CD4-positive, CD25-positive, alpha-beta regulatory T cell (primary cell): ENCODE results near the gene HTR2C. TPM values are rescaled to one million over a fixed set of nuclear protein-coding genes. Genes with fewer than 3 reads are reported as not detected.
"Not testable (repeated sequence)": the region's sequence is repeated elsewhere in the genome, so short reads cannot be mapped to it uniquely, and the experiment has no call there.

Experiments
- ATAC-seq, 2 donors: fragments of 150-1000 bp; cut with Tn5 transposase; one replicate each; pipeline ENCODE4 v1.10.0; 2021; ENCODE audit warnings: low read depth in 2 of 2, moderate number of reproducible peaks in 2 of 2, moderate library complexity in 1 of 2
- DNase-seq, 3 donors: peaks; one replicate each; pipeline versions ENCODE4 v3.0.0 to v3.0.0-alpha.2; 2012 to 2022; ENCODE audit warnings: mixed read lengths in 1 of 3
- H3K27ac ChIP-seq: one replicate; pipeline ENCODE4 v1.7.0; 2013; ENCODE audit warnings: mild to moderate bottlenecking, low read length; ENCODE audit not compliant: insufficient read depth, poor library complexity, severe bottlenecking
- H3K27me3 ChIP-seq: one replicate; pipeline ENCODE4 v1.7.0; 2013; ENCODE audit warnings: low read length; ENCODE audit not compliant: control insufficient read depth, insufficient read depth
- H3K36me3 ChIP-seq: one replicate; pipeline ENCODE4 v1.7.0; 2013; ENCODE audit warnings: mild to moderate bottlenecking, low read length, moderate library complexity; ENCODE audit not compliant: control insufficient read depth, insufficient read depth
- H3K4me1 ChIP-seq: 2 replicates; pipeline ENCODE4 v1.7.0; 2013; ENCODE audit warnings: mild to moderate bottlenecking, low read length; ENCODE audit not compliant: insufficient read depth, control insufficient read depth, poor library complexity, severe bottlenecking
- H3K4me3 ChIP-seq: one replicate; pipeline ENCODE4 v1.7.0; 2013; ENCODE audit warnings: low read depth, mild to moderate bottlenecking, low read length, moderate library complexity
- H3K9me3 ChIP-seq, 2 experiments: 1 replicate in 1 of 2; 2 replicates in 1 of 2; pipeline ENCODE4 v1.7.0; 2013; ENCODE audit warnings: low read length in 2 of 2, mild to moderate bottlenecking in 1 of 2, moderate library complexity in 1 of 2; ENCODE audit not compliant: control insufficient read depth in 2 of 2
- H3K27ac Mint-ChIP-seq, 3 donors: one replicate each; pipeline ENCODE4 v1.8.0; 2020 to 2022; ENCODE audit warnings: mild to moderate bottlenecking in 3 of 3, mixed read lengths in 3 of 3, moderate library complexity in 2 of 3
- H3K27me3 Mint-ChIP-seq: one replicate; pipeline ENCODE4 v1.8.0; 2022; ENCODE audit warnings: mild to moderate bottlenecking, mixed read lengths
- H3K36me3 Mint-ChIP-seq: one replicate; pipeline ENCODE4 v1.8.0; 2020; ENCODE audit warnings: mixed read lengths
- H3K4me1 Mint-ChIP-seq, 4 donors: one replicate each; pipeline ENCODE4 v1.8.0; 2020 to 2022; ENCODE audit warnings: mixed read lengths in 4 of 4, mild to moderate bottlenecking in 1 of 4
- H3K4me3 Mint-ChIP-seq, 4 donors: one replicate each; pipeline ENCODE4 v1.8.0; 2020 to 2022; ENCODE audit warnings: mild to moderate bottlenecking in 4 of 4, mixed read lengths in 4 of 4, moderate library complexity in 3 of 4
- H3K9me3 Mint-ChIP-seq, 7 donors: one replicate each; pipeline ENCODE4 v1.8.0; 2020 to 2022; ENCODE audit warnings: mixed read lengths in 7 of 7, mild to moderate bottlenecking in 3 of 7, moderate library complexity in 2 of 7
- polyA plus RNA-seq, 4 donors: library from polyadenylated mRNA; unstranded; fragments of 300-500 nt; fragmentation: Illumina TruSeq; gene quantifications; one replicate each; pipeline ENCODE4 v1.2.3, GENCODE V29; 2021
- total RNA-seq: library from RNA; stranded (reverse); gene quantifications from one replicate; pipeline ENCODE4 v1.2.3, GENCODE V29; 2022

The HTR2C gene
- total and polyA plus RNA-seq, 5 donors from 2014 or later: not detected

- no peaks in the 10 kb centered on the region for H3K36me3 Mint-ChIP-seq
- no peak overlapping the region for H3K4me3 Mint-ChIP-seq
- no peaks in the 10 kb centered on the region for H3K27me3 ChIP-seq
- H3K4me1 ChIP-seq: no peaks in the 10 kb centered on the region
- ATAC-seq (no peak), DNase-seq (no peak)
- H3K27ac Mint-ChIP-seq: no peak overlapping the region
- no peaks in the 10 kb centered on the region for H3K27me3 Mint-ChIP-seq
- H3K9me3 ChIP-seq: peaks cover 0 to 1% of the 10 kb centered on the region in 2 experiments
- no peak overlapping the region for H3K27ac ChIP-seq
- no peaks in the 10 kb centered on the region for H3K36me3 ChIP-seq
- H3K9me3 Mint-ChIP-seq: peaks cover 0 to 3% (median 1%) of the 10 kb centered on the region in 7 donors
- no peaks in the 10 kb centered on the region for H3K4me1 Mint-ChIP-seq
- H3K4me3 ChIP-seq: no peak overlapping the region
Observed at GRCh38 chrX:114591121-114591520, 7.2 kb downstream of the HTR2C start.

GRCh38 chrX:114599305-114599704 lies 15.4 kb downstream of the HTR2C start:
- H3K27me3 Mint-ChIP-seq: no peaks in the 10 kb centered on the region
- DNase-seq: no peak
- ATAC-seq: no peak

GRCh38 chrX:114599911-114600310 lies 16.0 kb downstream of the HTR2C start:
- ATAC-seq (no peak), DNase-seq (no peak)
- Mint-ChIP-seq H3K9me3 (peaks cover 0 to 3% (median 0%) of the 10 kb centered on the region in 7 donors), H3K27me3 (no peaks in the 10 kb centered on the region), H3K27ac (no peak overlapping the region), H3K4me1 (no peaks in the 10 kb centered on the region), H3K36me3 (no peaks in the 10 kb centered on the region), H3K4me3 (no peak overlapping the region)
- no peaks in the 10 kb centered on the region for H3K27me3 ChIP-seq
- no peak overlapping the region for H3K4me3 ChIP-seq
- no peaks in the 10 kb centered on the region for H3K36me3 ChIP-seq
- no peaks in the 10 kb centered on the region for H3K9me3 ChIP-seq
- H3K27ac ChIP-seq: no peak overlapping the region
- H3K4me1 ChIP-seq: no peaks in the 10 kb centered on the region

More at GRCh38 chrX:114599305-114599704, 15.4 kb downstream of the HTR2C start:
- no peaks in the 10 kb centered on the region for H3K27me3 ChIP-seq
- H3K4me3 ChIP-seq: no peak overlapping the region
- no peaks in the 10 kb centered on the region for H3K36me3 Mint-ChIP-seq
- H3K27ac ChIP-seq: no peak overlapping the region
- peaks cover 0 to 3% (median 0%) of the 10 kb centered on the region in 7 donors for H3K9me3 Mint-ChIP-seq
- no peaks in the 10 kb centered on the region for H3K9me3 ChIP-seq
- H3K27ac Mint-ChIP-seq: no peak overlapping the region
- H3K4me3 Mint-ChIP-seq: no peak overlapping the region
- H3K4me1 ChIP-seq: no peaks in the 10 kb centered on the region
- no peaks in the 10 kb centered on the region for H3K36me3 ChIP-seq
- H3K4me1 Mint-ChIP-seq: no peaks in the 10 kb centered on the region

GRCh38 chrX:114606619-114607018 lies 22.7 kb downstream of the HTR2C start:
- not testable (repeated sequence) for ATAC-seq, H3K4me1 Mint-ChIP-seq, H3K4me3 ChIP-seq, H3K27me3 Mint-ChIP-seq, H3K27me3 ChIP-seq, H3K4me1 ChIP-seq, H3K4me3 Mint-ChIP-seq, H3K36me3 Mint-ChIP-seq, H3K9me3 ChIP-seq, H3K27ac ChIP-seq, H3K36me3 ChIP-seq, H3K9me3 Mint-ChIP-seq, DNase-seq
- H3K27ac Mint-ChIP-seq: peak overlapping the region in 1 of 3 donors; percentile 59

GRCh38 chrX:114611018-114611619 lies 27.2 kb downstream of the HTR2C start:
- H3K27ac Mint-ChIP-seq: no peak overlapping the region
- DNase-seq: peak in 2 of 3 donors; percentile 10 to 44

GRCh38 chrX:114615765-114616164 lies 31.9 kb downstream of the HTR2C start:
- H3K4me3 Mint-ChIP-seq: no peak overlapping the region
- H3K27me3 Mint-ChIP-seq: no peaks in the 10 kb centered on the region
- H3K4me1 Mint-ChIP-seq: no peaks in the 10 kb centered on the region
- Histone ChIP-seq H3K36me3 (no peaks in the 10 kb centered on the region), H3K4me1 (no peaks in the 10 kb centered on the region), H3K27ac (no peak overlapping the region), H3K9me3 (no peaks in the 10 kb centered on the region), H3K4me3 (no peak overlapping the region), H3K27me3 (no peaks in the 10 kb centered on the region)
- peaks cover 0 to 5% (median 1%) of the 10 kb centered on the region in 7 donors for H3K9me3 Mint-ChIP-seq
- no peak overlapping the region for H3K27ac Mint-ChIP-seq
- ATAC-seq (no peak), DNase-seq (no peak)
- no peaks in the 10 kb centered on the region for H3K36me3 Mint-ChIP-seq

More at GRCh38 chrX:114611018-114611619, 27.2 kb downstream of the HTR2C start:
- no peaks in the 10 kb centered on the region for H3K4me1 ChIP-seq
- H3K9me3 ChIP-seq: no peaks in the 10 kb centered on the region
- no peaks in the 10 kb centered on the region for H3K27me3 Mint-ChIP-seq
- no peaks in the 10 kb centered on the region for H3K36me3 ChIP-seq
- H3K27me3 ChIP-seq: no peaks in the 10 kb centered on the region
- no peaks in the 10 kb centered on the region for H3K4me1 Mint-ChIP-seq
- H3K36me3 Mint-ChIP-seq: no peaks in the 10 kb centered on the region
- no peak overlapping the region for H3K27ac ChIP-seq
- ATAC-seq: no peak
- H3K4me3 Mint-ChIP-seq: no peak overlapping the region
- peaks cover 0 to 2% (median 0%) of the 10 kb centered on the region in 7 donors for H3K9me3 Mint-ChIP-seq
- H3K4me3 ChIP-seq: no peak overlapping the region

GRCh38 chrX:114619874-114620273 lies 36.0 kb downstream of the HTR2C start:
- no peak overlapping the region for H3K27ac Mint-ChIP-seq

GRCh38 chrX:114626323-114626722 lies 42.4 kb downstream of the HTR2C start:
- Mint-ChIP-seq H3K9me3 (peaks cover 0 to 3% (median 0%) of the 10 kb centered on the region in 7 donors), H3K36me3 (no peaks in the 10 kb centered on the region), H3K4me1 (no peaks in the 10 kb centered on the region), H3K27me3 (no peaks in the 10 kb centered on the region), H3K27ac (no peak overlapping the region), H3K4me3 (no peak overlapping the region)
- no peaks in the 10 kb centered on the region for H3K4me1 ChIP-seq
- no peak overlapping the region for H3K27ac ChIP-seq
- no peak overlapping the region for H3K4me3 ChIP-seq
- H3K9me3 ChIP-seq: no peaks in the 10 kb centered on the region
- H3K27me3 ChIP-seq: no peaks in the 10 kb centered on the region
- DNase-seq: peak in 1 of 3 donors; percentile 0
- ATAC-seq: no peak
- H3K36me3 ChIP-seq: no peaks in the 10 kb centered on the region

More at GRCh38 chrX:114619874-114620273, 36.0 kb downstream of the HTR2C start:
- ATAC-seq (no peak), DNase-seq (no peak)
- H3K27me3 Mint-ChIP-seq: no peaks in the 10 kb centered on the region
- H3K4me3 Mint-ChIP-seq: no peak overlapping the region
- Histone ChIP-seq H3K9me3 (no peaks in the 10 kb centered on the region), H3K27ac (no peak overlapping the region), H3K27me3 (no peaks in the 10 kb centered on the region), H3K4me3 (no peak overlapping the region), H3K4me1 (no peaks in the 10 kb centered on the region), H3K36me3 (no peaks in the 10 kb centered on the region)
- H3K4me1 Mint-ChIP-seq: no peaks in the 10 kb centered on the region
- no peaks in the 10 kb centered on the region for H3K36me3 Mint-ChIP-seq
- peaks cover 0 to 5% (median 1%) of the 10 kb centered on the region in 7 donors for H3K9me3 Mint-ChIP-seq
